Peyer's patch (tissue), 4 donors: ENCODE results near the gene GPX4.

Experiments
- POLR2A ChIP-seq, 2 donors: fragments of 450-650 bp; IDR thresholded peaks; one replicate each; pipeline ENCODE4 v1.5.1; 2017; ENCODE audit warnings: antibody characterized with exemption in 2 of 2, mild to moderate bottlenecking in 2 of 2, moderate library complexity in 2 of 2
- TF ChIP-seq, protein P1 (sequence below), 6 experiments: fragments of 450-650 bp in 4 of 6; fragments of 200-600 bp in 2 of 6; sonication (generic) in 1 of 6; IDR thresholded peaks; one replicate each; pipeline ENCODE4 v1.5.1; 2017 to 2019; ENCODE audit warnings: antibody characterized with exemption in 6 of 6, mild to moderate bottlenecking in 3 of 6, moderate library complexity in 1 of 6

DNA sequence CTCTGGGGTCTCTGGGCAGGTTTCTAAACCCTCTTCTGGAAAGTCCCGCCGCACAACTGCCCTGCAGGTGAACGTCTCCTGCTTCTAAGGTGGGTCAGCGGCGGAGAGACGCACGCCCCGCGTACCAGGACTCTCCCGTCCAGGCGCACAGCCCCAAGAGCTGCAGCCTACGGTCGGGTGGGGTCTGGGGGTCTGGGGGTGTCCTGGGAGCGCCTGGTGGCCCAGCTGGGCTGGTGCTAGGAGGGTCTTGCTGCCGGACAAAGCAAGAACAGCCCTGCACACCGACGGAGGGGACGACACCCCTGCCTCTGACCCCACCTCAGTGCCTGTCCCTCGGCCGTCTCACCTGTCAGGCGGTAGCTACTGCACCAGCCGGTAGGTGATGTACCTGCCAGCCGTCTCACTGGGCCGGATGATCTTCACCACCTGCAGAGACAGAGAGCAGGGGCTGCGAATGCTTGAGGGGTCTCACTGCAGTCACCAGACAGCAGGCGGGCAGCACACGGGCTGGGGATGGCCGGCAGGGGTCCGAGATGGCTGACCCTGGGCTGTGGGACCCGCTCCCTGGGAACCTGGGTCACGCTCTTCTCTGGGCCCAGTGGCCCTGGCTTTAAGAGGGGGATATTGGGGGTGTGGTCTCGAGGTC lies 14.5 kb upstream of the GPX4 start:
- TF ChIP-seq, protein P1, sequence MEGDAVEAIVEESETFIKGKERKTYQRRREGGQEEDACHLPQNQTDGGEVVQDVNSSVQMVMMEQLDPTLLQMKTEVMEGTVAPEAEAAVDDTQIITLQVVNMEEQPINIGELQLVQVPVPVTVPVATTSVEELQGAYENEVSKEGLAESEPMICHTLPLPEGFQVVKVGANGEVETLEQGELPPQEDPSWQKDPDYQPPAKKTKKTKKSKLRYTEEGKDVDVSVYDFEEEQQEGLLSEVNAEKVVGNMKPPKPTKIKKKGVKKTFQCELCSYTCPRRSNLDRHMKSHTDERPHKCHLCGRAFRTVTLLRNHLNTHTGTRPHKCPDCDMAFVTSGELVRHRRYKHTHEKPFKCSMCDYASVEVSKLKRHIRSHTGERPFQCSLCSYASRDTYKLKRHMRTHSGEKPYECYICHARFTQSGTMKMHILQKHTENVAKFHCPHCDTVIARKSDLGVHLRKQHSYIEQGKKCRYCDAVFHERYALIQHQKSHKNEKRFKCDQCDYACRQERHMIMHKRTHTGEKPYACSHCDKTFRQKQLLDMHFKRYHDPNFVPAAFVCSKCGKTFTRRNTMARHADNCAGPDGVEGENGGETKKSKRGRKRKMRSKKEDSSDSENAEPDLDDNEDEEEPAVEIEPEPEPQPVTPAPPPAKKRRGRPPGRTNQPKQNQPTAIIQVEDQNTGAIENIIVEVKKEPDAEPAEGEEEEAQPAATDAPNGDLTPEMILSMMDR (IDR thresholded peaks at IDR 0.05), result no peak
- TF ChIP-seq POLR2A (IDR thresholded peaks at IDR 0.05), result no peak
